ENCODE data around the gene PTRH1.

The PTRH1 gene

DNA sequence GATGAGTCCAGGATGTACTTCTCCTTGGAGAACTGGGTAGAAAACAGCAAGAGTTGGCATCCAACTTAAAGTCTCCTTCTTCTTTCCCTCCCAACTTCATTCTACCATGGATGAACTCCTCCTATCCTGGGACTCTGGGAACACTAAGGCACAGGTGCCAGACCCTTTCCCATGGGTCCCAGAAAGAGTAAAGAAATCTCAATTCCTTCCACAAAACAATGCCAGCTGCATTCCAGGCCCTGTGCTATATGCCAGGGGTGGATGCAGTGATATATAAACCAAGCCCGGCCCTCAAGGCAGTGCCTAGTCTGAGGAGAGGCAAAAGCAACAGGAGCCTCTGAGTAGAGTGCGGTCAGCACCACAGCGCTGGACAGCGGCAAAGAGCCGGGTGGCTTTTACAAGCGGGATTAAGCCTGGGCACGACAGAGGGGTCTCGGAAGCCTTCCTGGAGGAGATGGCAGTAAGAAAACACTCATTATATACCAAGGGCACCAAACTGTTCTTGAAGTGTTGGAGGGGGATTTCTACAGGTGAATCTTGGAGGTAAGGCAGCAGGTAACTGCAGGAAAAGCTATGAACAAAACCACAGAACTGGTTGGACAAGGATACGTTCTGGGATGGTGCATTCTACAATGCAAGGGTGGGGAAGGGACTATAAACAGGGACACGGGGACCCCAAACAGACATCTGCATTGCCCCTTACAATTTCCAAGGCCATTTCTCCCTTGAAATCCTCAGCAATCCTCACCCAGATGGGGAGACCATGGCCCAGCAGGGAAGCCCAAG is 36.0 kb upstream of the PTRH1 start:
- peak overlapping the region; percentile 5 for H3K27ac Mint-ChIP-seq
- no peaks in the 10 kb centered on the region for H3K9me3 Mint-ChIP-seq
- H3K4me1 Mint-ChIP-seq (ENCODE audit: low read depth) = peaks cover 10% of the 10 kb centered on the region
- peaks cover 31% of the 10 kb centered on the region for H3K36me3 Mint-ChIP-seq (ENCODE audit: low read depth)
- no peaks in the 10 kb centered on the region for H3K27me3 Mint-ChIP-seq (ENCODE audit: low read depth)
- H3K4me3 Mint-ChIP-seq = no peak overlapping the region

DNA sequence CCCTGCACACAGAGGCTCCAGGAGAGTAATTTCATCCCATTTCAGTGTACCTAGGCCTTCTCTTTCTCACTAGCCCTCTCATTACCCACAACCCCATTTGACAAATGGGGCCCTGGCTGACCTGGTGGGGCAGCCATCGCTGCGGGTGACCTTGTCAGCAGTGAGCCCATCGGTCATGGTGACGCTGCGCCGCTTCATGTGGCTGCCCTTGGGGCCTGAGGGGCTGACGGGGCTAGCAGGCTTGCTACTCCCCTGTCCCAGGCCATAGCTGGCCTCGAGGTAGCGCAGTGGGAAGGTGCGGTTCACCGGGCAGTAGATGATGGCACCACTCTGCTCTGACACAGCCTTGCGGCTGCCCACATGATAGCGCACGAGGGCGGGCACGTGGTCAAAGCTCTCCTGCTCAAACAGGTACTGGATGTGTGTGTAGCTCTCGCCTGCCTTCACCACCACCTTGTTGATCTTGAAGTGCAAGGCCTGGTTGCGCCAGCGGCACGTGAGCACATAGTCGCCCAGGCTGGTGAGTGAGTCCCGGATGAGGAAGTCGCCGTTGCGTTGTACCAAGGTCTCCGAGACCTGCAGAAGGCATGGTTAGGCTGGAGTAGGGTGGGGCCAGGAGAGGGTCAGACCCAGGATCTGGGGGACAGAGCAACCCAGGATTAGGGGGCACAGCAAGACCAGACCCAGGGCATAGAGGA is 33.8 kb upstream of the PTRH1 start:
- Mint-ChIP-seq H3K4me1 (ENCODE audit: low read depth) (peaks cover 10% of the 10 kb centered on the region), H3K27ac (no peak overlapping the region), H3K27me3 (ENCODE audit: low read depth) (no peaks in the 10 kb centered on the region), H3K9me3 (no peaks in the 10 kb centered on the region), H3K36me3 (ENCODE audit: low read depth) (peaks cover 36% of the 10 kb centered on the region), H3K4me3 (no peak overlapping the region)

DNA sequence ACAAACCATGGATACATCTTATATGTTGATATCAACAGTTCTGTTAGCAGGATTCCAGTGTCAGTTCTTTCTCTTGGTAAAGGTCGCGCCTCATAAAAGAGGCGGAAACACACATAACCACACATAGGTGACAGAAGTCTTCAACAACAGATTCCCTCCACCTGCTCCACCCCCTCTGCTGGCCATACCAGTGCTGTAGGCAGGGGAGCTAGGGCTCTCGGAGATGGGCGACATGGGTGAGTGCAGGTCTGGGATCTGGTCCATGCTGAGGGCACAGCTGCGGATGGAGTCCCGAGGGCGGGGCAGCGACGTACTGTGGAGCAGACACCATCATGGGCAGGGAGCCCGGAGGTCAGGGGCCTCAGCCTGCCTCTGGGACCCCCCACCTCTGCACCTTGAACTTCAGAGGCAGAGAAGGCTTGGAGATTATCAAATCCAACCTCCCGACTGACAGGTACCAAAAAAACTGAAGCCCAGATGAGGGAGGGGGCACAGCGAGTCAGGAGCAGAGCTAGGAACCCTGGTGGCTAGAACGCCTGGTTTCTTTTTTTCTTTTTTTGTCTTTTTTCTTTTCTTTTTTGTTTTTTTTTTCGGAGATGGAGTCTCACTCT is 31.6 kb upstream of the PTRH1 start:
- H3K27ac Mint-ChIP-seq = peak overlapping the region; percentile 57
- no peak overlapping the region for H3K4me3 Mint-ChIP-seq
- peaks cover 35% of the 10 kb centered on the region for H3K36me3 Mint-ChIP-seq (ENCODE audit: low read depth)

DNA sequence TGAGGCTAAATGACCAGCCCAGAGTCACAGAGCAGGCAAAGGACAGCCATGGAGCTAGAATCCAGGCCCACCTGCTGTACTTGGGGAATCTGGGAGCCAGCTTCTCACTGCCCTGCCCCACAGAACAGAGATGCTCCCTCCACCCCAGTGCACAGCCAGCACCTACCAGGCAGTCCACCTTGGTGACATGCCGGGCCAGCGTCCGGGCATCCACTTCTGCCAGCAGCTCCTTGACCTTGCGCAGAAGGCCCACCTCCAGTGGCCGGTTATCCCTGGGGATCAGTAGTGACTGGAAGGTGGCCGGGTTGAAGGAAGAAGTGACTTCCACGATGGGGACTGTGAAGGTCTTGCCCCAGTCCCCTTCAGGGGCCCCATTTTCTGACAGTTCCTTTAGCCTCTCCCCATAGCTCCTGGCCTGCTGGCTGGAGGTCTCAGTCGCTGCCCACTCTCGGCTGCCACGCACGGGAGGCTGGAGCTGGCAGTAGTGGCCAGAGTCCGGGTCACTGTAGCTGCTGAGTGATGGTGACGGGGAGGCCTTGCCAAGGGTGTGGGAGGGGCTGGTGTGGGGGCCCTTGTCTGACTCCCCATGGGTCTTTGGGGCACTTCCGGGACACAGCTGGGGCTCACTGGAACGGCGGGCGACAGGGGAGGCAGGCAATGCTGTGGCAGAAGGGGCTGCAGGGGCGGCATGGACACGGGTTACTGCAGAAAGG is 29.1 kb upstream of the PTRH1 start:
- peaks cover 4% of the 10 kb centered on the region for H3K4me1 Mint-ChIP-seq (ENCODE audit: low read depth)
- peaks cover 30% of the 10 kb centered on the region for H3K36me3 Mint-ChIP-seq (ENCODE audit: low read depth)
- H3K4me3 Mint-ChIP-seq = no peak overlapping the region
- no peaks in the 10 kb centered on the region for H3K9me3 Mint-ChIP-seq
- no peak overlapping the region for H3K27ac Mint-ChIP-seq
- no peaks in the 10 kb centered on the region for H3K27me3 Mint-ChIP-seq (ENCODE audit: low read depth)

More for the DNA sequence above, 31.6 kb upstream of the PTRH1 start:
- peaks cover 8% of the 10 kb centered on the region for H3K4me1 Mint-ChIP-seq (ENCODE audit: low read depth)
- H3K9me3 Mint-ChIP-seq = no peaks in the 10 kb centered on the region
- no peaks in the 10 kb centered on the region for H3K27me3 Mint-ChIP-seq (ENCODE audit: low read depth)

DNA sequence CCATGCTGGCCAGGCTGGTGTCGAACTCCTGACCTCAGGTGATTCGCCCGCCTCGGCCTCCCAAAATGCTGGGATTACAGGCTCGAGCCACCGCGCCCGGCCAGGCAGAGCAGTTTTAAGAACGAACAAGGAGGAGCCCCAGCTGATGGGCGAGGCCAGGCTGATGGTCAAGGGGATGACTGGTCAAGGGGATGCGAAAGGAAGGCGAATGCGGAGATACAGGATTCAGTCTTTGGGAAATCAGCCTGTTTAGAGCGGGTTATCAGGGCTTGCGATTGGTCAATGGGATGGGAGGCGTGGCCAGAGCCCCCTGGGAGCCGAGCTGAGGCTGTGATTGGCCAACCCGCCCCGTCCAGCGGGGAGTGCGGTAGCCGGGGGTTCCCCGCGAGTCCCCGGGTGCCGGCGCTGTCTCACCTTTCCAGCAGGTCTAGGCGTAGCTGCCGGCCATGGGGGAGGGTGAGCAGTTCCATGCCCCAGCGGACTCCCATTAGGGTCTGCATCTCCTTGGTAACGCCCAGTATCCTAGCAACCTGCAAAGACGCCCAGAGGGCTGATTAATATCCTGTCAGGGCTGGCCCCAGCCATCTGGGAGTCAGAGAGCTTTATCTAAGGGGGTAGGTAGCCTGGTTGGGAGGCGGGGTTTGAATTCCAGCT is 27.1 kb upstream of the PTRH1 start:
- peak overlapping the region; percentile 31 for H3K27ac Mint-ChIP-seq
- H3K27me3 Mint-ChIP-seq (ENCODE audit: low read depth) = no peaks in the 10 kb centered on the region
- H3K9me3 Mint-ChIP-seq = no peaks in the 10 kb centered on the region
- H3K4me3 Mint-ChIP-seq = no peak overlapping the region
- H3K36me3 Mint-ChIP-seq (ENCODE audit: low read depth) = peaks cover 34% of the 10 kb centered on the region
- H3K4me1 Mint-ChIP-seq (ENCODE audit: low read depth) = peaks cover 4% of the 10 kb centered on the region

DNA sequence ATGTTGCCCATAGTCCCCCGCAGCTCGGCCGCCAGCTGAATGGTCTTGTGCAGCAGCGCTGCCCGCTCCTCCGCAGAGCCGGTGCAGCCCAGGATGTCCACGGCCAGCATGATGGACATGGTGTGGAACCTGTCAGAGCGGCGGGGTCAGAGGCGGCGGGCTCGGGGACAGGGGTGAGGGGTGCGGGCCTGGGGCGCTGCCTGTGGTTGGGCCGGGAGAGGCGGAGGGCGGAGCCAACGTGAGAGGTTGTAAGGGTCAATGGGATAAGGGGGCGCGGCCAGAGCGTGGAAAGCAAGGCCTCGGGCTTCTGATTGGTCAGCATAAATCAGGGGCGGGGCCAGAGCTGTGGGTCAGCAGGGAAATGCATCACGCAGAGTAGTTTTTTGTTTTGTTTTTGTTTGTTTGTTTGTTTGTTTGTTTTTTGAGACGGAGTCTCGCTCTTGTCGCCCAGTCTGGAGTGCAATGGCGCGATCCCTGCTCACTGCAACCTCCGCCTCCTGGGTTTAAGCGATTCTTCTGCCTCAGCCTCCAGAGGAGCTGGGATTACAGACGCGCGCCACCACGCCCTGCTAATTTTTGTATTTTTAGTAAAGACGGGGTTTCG is 26.5 kb upstream of the PTRH1 start:
- Mint-ChIP-seq H3K9me3 (no peaks in the 10 kb centered on the region), H3K4me3 (no peak overlapping the region), H3K27me3 (ENCODE audit: low read depth) (no peaks in the 10 kb centered on the region), H3K36me3 (ENCODE audit: low read depth) (peaks cover 34% of the 10 kb centered on the region), H3K4me1 (ENCODE audit: low read depth) (peaks cover 2% of the 10 kb centered on the region), H3K27ac (no peak overlapping the region)

DNA sequence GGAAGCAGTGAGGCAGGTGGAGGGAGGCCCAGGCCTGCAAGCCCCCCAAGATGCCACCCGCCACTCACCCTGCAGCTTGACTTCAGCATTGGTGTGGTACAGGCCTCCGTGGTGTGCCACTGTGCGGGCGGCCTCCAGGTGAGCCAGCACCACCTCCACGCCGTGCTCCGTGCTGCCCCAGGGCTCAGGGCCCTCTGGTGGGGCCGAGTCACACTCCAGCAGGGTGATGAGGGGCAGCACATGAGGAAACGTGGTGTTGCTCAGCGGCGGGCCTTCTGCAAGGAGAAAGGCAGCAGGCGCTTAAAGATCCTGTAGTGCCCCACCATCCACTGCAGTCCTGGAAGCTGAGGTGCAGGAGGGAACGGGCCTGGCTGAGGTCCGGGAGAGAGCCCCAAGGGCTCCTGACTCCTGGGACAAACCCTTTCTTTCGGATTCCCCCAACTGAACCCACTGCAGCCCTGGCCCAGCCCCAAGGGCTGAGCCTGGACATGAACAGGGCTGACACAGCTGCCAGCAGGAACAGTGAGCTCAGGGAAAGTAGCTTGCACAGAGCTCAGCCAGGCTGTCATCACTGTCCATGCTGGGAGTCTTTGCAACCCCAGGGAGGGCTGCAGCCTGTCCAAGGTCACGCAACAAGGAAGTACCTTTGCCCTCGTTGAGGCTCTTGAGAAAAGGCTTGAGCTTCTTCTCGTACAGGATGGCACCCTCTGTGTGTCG is 24.3 kb upstream of the PTRH1 start:
- Mint-ChIP-seq H3K4me3 (no peak overlapping the region), H3K27ac (no peak overlapping the region), H3K4me1 (ENCODE audit: low read depth) (peaks cover 4% of the 10 kb centered on the region), H3K27me3 (ENCODE audit: low read depth) (no peaks in the 10 kb centered on the region), H3K9me3 (no peaks in the 10 kb centered on the region), H3K36me3 (ENCODE audit: low read depth) (peaks cover 29% of the 10 kb centered on the region)

DNA sequence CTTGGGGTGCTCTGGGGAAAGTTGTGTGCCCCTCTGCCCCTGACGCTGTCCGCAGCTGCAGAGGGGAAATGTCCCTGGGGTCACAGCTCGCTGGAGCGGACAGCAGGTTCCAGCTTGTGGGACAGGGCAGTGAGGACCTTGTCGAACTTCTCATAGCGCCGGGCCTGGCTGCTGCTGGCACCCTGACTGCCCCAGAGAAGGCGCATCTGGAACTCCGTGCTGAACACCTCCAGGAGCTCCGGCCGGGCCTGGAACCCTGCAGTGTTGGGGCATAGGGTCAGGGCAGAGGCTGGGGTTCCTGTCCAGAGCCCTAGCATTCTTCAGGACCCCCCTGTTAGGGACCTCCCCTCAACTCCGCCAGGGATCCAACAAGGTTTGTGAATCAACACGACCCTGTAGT is 23.2 kb upstream of the PTRH1 start:
- Mint-ChIP-seq H3K27me3 (ENCODE audit: low read depth) (no peaks in the 10 kb centered on the region), H3K4me3 (no peak overlapping the region), H3K4me1 (ENCODE audit: low read depth) (peaks cover 9% of the 10 kb centered on the region), H3K27ac (no peak overlapping the region), H3K9me3 (no peaks in the 10 kb centered on the region), H3K36me3 (ENCODE audit: low read depth) (peaks cover 27% of the 10 kb centered on the region)

DNA sequence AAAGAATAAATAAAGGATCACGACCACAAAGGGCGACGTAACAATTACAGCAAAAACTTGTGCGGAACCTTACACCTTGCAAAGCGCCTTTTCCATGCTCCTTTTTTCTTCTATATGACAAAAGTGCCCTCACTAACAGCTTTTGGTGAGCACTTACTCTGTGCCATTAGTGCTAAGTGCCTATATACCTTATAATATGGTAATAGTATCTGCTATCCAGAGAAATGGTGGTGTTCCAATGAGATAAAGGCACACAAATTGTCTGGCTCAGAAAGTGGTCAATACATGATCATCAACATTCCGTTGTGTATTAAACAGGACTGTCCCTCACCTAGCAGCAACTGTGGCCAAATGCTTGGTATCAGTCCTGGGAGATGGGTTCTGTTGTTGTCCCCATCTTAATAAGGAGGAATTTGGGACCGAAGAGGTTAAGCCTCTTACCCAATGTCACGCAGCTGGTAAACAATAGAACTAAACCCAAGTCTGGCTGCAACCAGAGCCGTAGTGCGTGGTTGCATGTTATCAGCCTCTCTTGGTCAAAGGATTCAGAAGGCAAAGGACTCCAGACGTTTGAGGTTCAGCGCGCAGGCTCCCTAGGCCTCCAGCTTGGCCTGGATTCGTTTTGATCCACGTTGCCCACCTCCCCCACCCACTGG is 20.2 kb upstream of the PTRH1 start:
- H3K27ac Mint-ChIP-seq = peak overlapping the region; percentile 92
- H3K9me3 Mint-ChIP-seq = no peaks in the 10 kb centered on the region
- H3K4me3 Mint-ChIP-seq = peak overlapping the region; percentile 91
- H3K27me3 Mint-ChIP-seq (ENCODE audit: low read depth) = no peaks in the 10 kb centered on the region
- peaks cover 17% of the 10 kb centered on the region for H3K36me3 Mint-ChIP-seq (ENCODE audit: low read depth)
- peaks cover 9% of the 10 kb centered on the region for H3K4me1 Mint-ChIP-seq (ENCODE audit: low read depth)

DNA sequence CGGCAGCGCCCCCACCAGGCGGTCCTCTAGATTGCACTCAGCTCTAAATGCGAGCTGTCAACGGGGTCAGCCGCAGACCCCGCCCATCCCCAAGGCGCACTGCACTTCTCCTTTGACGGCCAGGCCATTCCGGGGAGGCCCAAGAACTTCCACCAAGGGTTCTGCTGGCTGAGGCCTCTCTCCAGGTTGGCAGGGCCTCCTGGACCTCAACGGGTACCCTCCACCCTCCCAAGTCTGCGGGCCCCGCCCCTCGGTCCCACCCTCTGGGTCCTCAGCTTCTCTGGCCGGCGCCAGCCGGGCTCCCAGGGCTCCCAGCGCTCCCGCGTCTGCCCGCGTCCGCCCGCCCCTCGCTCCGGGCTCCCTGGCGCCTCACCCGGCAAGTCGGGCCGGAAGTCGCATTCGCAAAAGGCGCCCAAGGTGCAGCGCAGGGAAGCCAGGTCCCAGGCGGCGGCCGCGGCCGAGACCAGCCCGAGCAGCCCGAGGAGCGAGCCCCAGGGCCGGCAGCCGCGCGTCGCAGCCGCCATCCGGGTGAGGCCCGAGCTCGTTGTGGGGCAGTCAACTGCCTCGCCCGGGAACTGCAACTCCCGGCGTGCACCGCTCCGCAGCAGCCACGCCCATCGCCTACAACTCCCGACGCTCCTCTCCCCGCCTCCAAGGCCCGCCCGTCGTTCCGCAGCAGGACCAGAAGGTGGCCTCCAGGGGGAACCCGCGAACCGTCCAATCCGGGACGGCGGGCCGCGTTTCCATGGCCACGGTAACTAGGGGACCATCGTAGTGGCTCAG is 19.5 kb upstream of the PTRH1 start, which contains the start of gene TOR2A:
Gene TOR2A (minus strand): TSS at position 548 of the 783 bp plus-strand sequence. CDS start 24 bp downstream, at position 524.
- Mint-ChIP-seq H3K9me3 (no peaks in the 10 kb centered on the region), H3K27me3 (ENCODE audit: low read depth) (no peaks in the 10 kb centered on the region), H3K27ac (peak within 1 kb of the TSS; percentile 92), H3K36me3 (ENCODE audit: low read depth) (peaks cover 17% of the 10 kb centered on the region), H3K4me3 (peak within 1 kb of the TSS; percentile 91), H3K4me1 (ENCODE audit: low read depth) (peaks cover 9% of the 10 kb centered on the region)

DNA sequence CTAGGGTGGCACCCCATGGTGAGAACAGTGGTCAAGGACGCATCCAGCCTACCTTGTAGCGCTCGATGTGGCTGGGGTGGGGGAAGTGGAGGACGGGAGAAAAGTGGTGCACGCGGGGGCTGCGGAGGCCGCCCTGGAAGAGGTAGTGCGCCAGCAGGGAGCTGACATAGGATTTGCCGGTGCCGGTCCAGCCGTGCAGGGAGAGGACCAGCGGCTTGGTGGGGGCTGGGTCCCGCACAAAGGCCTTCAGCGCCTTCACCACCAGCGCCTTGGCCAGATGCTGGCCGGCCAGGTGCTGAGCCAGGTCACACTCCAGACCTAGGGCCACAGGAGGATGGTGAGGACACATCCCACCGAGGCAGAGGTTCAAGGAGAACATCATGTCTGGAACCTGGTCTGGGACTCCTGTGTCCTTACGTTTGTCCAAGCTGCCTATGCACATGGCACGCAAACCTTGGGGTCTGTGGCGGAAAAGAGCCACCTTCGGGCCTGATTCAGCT is 18.8 kb upstream of the PTRH1 start:
- H3K36me3 Mint-ChIP-seq (ENCODE audit: low read depth) = peaks cover 15% of the 10 kb centered on the region
- H3K9me3 Mint-ChIP-seq = no peaks in the 10 kb centered on the region
- H3K4me3 Mint-ChIP-seq = peak overlapping the region; percentile 72
- peak overlapping the region; percentile 79 for H3K27ac Mint-ChIP-seq
- peaks cover 9% of the 10 kb centered on the region for H3K4me1 Mint-ChIP-seq (ENCODE audit: low read depth)
- no peaks in the 10 kb centered on the region for H3K27me3 Mint-ChIP-seq (ENCODE audit: low read depth)

DNA sequence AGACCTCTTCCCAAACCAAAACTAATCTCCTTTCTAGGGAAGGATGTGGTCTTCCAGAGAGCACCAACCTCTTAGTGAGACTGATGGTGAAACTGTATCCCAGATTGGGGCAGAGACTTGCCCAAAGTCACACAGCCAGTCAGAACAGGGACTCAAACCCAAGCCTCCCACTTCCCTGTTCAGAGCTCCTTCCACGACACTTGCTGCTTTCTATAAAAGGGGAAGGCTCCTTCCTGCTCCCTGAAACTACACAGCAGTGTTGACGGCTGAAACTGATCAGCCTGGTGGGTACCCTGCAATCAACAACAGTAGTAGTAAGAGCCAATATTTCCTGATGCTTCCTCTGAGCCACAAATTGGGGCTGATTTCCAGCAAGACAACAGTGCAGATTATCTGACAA is 18.2 kb upstream of the PTRH1 start:
- Mint-ChIP-seq H3K27ac (no peak overlapping the region), H3K4me1 (ENCODE audit: low read depth) (peaks cover 9% of the 10 kb centered on the region), H3K36me3 (ENCODE audit: low read depth) (peaks cover 11% of the 10 kb centered on the region), H3K4me3 (peak overlapping the region; percentile 21), H3K27me3 (ENCODE audit: low read depth) (no peaks in the 10 kb centered on the region), H3K9me3 (no peaks in the 10 kb centered on the region)

Measured in T-helper 1 cell treated with Interleukin-12 subunit alpha and Interleukin-12 subunit beta and Interleukin-4 antibody, amounts not matched to agents 30 μg/mL and 1 μg/mL, for 36 hours (primary cell).